Kidney tubule cell (primary cell): ENCODE measurements around the gene LRRC49.
A peak's percentile ranks its signal among the peaks of the same experiment; 100 is the strongest.
"Not testable (repeated sequence)": the region's sequence is repeated elsewhere in the genome, so short reads cannot be mapped to it uniquely, and the experiment has no call there.

ENCODE experiments used
- DNase-seq: peaks from one replicate; pipeline ENCODE4 v3.0.0-alpha.2; 2018; ENCODE audit warnings: low spot score

Gene LRRC49

GRCh38 chr15:70995383-70995970, 102.9 kb downstream of the LRRC49 start:
- DNase-seq = no peak

GRCh38 chr15:70998319-70998718, 105.7 kb downstream of the LRRC49 start:
- no peak for DNase-seq

GRCh38 chr15:71002316-71002715, 109.7 kb downstream of the LRRC49 start:
- no peak for DNase-seq

DNA sequence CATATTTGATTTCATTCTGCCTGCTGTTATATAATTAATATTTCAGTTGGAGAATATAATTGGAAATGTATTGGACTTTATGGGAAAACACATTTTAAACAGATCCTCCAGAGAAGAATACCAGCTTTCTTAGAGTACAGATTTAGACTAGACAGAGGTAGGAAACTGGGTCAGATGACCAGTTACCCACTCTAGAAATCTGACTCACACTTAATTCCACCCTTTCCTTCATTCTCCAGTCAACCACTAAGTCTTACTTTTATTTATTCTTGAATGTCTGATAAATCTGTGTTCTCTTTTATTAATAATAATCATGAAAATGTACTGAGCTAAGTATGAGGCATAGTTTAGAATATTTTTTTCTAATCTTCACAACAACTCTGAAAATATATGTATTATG, 110.7 kb downstream of the LRRC49 start:
- DNase-seq = peak; percentile 33

- DNase-seq = not testable (repeated sequence)
Observed at GRCh38 chr15:71004506-71004905, 111.9 kb downstream of the LRRC49 start.

DNA sequence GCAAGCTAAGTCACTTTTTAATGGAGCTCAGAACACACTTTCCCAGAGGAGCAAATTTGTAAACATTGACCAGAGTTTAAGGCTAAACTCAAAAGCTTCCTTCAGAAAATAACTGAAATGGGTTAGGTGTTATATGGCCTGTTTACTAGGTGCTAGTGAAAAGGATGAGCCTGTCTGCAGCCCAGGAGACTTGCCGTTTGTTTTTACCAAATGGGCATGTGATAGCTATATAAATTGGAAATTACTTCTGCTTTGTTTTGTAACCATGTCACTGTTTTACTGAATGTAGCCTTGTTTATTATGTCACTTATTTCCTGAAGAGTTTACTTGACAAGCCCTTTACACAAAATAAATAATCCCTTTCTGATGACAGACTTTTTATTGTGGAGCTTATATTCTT, 113.3 kb downstream of the LRRC49 start:
- DNase-seq = no peak

DNA sequence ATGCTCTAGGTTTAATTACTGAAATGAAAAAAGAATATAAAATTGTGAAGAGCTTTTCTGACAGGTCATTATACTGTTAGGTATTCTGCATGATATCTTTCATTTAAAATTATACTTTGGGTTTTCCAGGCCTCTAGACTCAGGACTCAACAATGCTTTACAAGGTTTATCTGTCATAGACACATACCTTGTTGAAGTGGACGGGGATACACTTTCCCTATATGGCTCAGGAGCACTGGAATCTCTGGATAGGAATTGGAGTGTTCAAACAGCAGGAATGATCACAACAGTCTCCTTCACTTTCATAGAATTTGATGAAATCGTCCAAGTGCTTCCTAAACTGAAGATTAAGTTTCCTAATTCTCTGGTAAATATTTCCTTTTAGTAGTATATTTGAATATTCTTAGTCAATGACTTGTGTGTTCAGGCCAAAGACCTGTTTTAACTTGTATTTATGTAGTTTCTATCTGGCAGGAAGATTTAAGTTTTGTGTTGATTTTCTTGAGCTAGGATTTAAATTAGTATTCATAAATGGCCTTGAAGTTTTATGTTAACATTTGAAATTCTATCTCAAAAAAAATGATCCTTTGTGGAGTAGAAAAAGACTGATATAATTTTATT, 115.7 kb downstream of the LRRC49 start:
- no peak for DNase-seq

GRCh38 chr15:71010472-71010871, 117.8 kb downstream of the LRRC49 start:
- no peak for DNase-seq

- no peak for DNase-seq
Observed at GRCh38 chr15:71010997-71011396, 118.4 kb downstream of the LRRC49 start.

GRCh38 chr15:71011503-71012155, 119.0 kb downstream of the LRRC49 start:
- peak; percentile 60 for DNase-seq

DNA sequence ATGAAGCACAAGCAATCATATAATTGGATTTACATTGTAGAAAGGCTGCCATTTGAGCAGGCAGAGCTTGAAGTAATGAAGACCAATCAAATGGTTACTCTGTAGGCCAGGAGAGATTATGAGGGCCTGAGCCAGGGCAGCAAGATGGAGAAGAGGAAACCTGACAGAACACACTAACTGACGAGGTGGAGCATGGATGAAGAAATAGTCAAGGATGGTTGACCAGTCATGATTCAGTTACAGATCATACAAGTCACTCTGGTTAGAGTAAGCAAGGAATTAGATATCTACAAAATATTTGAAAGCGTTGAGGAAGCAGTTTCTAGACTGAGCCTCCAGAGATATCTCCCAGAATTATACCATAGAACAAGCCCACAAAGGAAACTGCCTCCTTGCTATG, 120.8 kb downstream of the LRRC49 start:
- DNase-seq = peak; percentile 25

DNA sequence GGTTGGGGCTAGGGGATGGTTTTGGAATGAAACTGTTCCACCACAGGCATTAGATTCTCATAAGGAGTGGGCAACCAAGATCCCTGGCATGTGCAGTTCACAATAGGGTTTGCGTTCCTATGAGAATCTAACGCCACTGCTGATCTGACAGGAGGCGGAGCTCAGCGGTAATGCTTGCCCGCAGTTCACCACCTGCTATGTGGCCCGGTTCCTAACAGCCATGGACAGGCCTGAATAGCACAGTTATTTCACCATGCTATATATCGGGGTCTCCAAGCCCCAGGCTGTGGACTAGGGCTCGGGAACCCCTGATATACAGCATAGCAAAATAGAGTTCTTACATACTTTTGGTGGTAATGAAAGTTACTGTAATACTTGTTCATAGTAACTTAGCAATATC, 122.7 kb downstream of the LRRC49 start:
- no peak for DNase-seq

DNA sequence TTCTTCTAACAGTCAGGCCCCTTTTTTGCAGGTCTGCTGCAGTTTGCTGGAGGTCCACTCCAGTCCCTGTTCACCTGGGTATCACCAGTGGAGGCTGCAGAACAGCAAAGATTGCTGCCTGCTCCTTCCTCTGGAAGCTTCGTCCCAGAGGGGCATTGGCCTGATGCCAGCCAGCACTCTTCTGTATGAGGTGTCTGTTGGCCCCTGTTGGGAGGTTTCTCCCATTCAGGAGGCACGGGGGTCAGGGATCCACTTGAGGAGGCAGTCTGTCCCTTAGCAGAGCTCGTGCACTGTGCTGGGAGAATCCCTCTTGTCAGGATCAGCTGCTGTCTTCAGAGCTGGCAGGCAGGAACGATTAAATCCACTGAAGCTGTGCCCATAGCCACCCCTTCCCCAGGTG, 138.6 kb downstream of the LRRC49 start:
- not testable (repeated sequence) for DNase-seq

- DNase-seq = not testable (repeated sequence)
Observed at GRCh38 chr15:71035478-71035877, 142.9 kb downstream of the LRRC49 start.

DNA sequence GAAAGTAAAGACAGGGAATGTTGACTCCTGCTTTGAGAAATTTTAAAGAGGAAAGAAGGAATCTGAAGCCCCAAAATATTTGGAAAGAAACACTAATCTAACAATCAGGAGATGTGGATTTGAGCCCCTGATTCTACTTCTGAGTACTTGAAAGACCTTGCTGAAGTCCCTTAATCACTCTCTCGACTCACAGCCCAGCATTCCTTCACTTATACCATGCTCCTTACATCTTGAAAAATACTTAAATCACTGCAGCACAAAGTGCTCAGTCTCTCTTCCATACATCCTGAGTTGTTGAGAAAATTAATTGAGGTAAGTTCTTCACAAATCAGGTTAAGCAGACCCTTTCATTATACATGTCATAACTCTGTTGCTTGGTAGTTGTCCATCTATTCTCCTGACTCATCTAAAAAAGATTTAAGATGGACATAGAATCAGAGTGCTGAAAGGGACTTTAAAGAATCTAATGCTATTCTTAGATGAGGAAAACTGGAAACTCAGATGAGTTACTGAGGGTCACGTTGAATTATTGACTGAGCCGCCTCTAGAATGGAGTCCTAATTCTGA, 149.8 kb downstream of the LRRC49 start:
- no peak for DNase-seq

- DNase-seq = peak; percentile 74
Observed at GRCh38 chr15:71043373-71043772, 150.7 kb downstream of the LRRC49 start.

- DNase-seq = peak; percentile 19
Observed at GRCh38 chr15:71044006-71044405, 151.4 kb downstream of the LRRC49 start.

GRCh38 chr15:71046146-71046545, 153.5 kb downstream of the LRRC49 start:
- not testable (repeated sequence) for DNase-seq

DNA sequence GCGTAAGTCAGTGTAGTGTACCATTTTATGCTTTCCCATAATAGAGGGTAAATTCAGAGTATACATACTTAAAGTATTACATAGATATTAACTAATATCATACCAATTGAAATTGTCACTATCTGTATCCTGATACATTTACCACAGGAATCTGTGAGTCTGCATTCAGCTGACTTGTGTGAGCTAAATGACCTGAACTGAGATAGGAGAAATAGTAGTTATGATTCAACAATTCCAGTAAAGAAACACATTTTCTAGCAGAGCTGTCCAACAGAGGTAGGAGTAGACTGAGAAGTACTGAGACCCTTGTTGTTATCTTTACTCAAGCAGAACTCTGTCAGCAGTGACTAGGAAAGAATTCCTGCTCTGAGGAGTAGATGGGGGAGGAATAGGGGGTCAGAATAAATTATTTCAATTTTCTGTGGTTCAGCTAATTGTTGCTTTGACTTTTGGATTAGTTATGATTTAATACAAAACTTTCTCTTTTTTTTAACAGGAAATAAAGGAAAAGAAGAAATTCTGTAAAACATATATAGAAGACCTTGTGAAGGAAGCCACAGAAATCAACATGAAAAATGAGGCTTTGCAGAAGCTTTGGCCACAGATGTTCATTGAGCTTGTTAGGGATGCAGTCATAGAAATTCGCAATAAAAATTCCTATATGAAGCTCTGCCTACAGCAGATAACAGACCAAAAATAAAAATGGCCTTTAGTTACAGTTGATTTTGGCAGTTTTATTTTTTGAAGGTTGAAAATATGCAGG, 156.5 kb downstream of the LRRC49 start:
- DNase-seq = peak; percentile 94

GRCh38 chr15:71049706-71050422, 157.2 kb downstream of the LRRC49 start:
- no peak for DNase-seq

DNA sequence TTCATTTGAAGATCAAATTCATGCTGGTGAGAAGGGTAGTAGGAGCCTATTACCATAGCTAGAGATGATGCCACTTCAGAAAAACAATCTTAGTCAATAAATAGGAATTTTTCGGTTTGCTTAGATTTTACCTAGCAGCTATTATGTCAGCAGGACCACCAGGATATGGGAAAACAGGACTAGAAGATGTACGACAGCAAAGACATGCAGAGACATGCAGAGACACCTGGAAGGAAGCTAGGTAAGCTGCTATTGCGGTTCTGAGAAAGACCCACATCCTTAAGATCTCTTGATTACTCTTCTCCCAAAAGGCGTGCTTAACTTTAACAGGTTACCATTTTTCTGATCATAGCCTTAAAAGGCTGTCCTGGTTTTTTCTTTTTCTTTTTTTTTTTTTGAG, 157.8 kb downstream of the LRRC49 start:
- DNase-seq = no peak

DNA sequence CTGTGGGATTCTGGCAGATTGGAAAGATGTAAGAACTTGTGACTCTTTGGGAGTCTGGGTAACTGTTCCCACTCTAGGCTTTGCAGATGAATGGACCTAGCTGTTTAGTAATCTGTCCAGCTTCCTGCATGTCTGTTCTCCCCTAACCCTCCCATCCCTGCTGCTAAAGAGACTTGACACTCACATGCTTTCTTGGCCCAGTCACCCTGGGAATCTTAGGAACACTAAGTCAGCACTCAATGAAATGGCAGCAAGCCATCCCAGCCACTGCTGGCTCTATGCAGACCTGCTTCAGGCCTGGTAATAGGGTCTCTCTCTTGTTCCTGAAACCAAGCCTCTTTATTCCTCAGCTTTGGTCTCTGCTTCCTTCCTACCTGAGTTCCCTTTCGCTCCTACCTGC, 158.9 kb downstream of the LRRC49 start:
- DNase-seq = peak; percentile 45
